Measurements from ENCODE around the gene GABRD.

Gene GABRD

GRCh38 chr1:2032737-2033136 is 13.6 kb downstream of the GABRD start:
- TF ChIP-seq CTCF (conservative IDR thresholded peaks at IDR 0.05; ENCODE audit: low read depth, low read length) = no peak
- DNase-seq (ENCODE audit: low read depth) = no peak
- H3K4me3 ChIP-seq (ENCODE audit: low read depth, low read length) = no peak overlapping the region

- no peak for TF ChIP-seq CTCF (conservative IDR thresholded peaks at IDR 0.05; ENCODE audit: low read depth, low read length)
These were observed 14.0 kb downstream of the GABRD start for GRCh38 chr1:2033165-2033564.

GRCh38 chr1:2036287-2036686 is 17.1 kb downstream of the GABRD start:
- TF ChIP-seq CTCF (conservative IDR thresholded peaks at IDR 0.05; ENCODE audit: low read depth, low read length) = no peak
- no peak for DNase-seq (ENCODE audit: low read depth)
- no peak overlapping the region for H3K4me3 ChIP-seq (ENCODE audit: low read depth, low read length)

More at GRCh38 chr1:2033165-2033564, 14.0 kb downstream of the GABRD start:
- no peak for DNase-seq (ENCODE audit: low read depth)
- no peak overlapping the region for H3K4me3 ChIP-seq (ENCODE audit: low read depth, low read length)

- DNase-seq (ENCODE audit: low read depth) = no peak
- H3K4me3 ChIP-seq (ENCODE audit: low read depth, low read length) = no peak overlapping the region
- TF ChIP-seq CTCF (conservative IDR thresholded peaks at IDR 0.05; ENCODE audit: low read depth, low read length) = no peak
These were observed 18.3 kb downstream of the GABRD start for GRCh38 chr1:2037314-2037979.

- DNase-seq (ENCODE audit: low read depth) = no peak
- H3K4me3 ChIP-seq (ENCODE audit: low read depth, low read length) = no peak overlapping the region
- no peak for TF ChIP-seq CTCF (conservative IDR thresholded peaks at IDR 0.05; ENCODE audit: low read depth, low read length)
These were observed 19.1 kb downstream of the GABRD start for GRCh38 chr1:2038229-2038628.

GRCh38 chr1:2039251-2039650 is 20.1 kb downstream of the GABRD start:
- H3K4me3 ChIP-seq (ENCODE audit: low read depth, low read length) = no peak overlapping the region
- TF ChIP-seq CTCF (conservative IDR thresholded peaks at IDR 0.05; ENCODE audit: low read depth, low read length) = no peak
- no peak for DNase-seq (ENCODE audit: low read depth)

GRCh38 chr1:2041305-2041704 is 22.2 kb downstream of the GABRD start:
- TF ChIP-seq CTCF (conservative IDR thresholded peaks at IDR 0.05; ENCODE audit: low read depth, low read length) = no peak
- no peak for DNase-seq (ENCODE audit: low read depth)
- H3K4me3 ChIP-seq (ENCODE audit: low read depth, low read length) = no peak overlapping the region

All from choroid plexus epithelial cell (primary cell).